ENCODE results near the gene SPI1.

The SPI1 gene

GRCh38 chr11:47378010-47378835 lies at the start of gene SPI1:
SPI1 (minus strand) TSS chr11:47378547; CDS start chr11:47378353, 194 bp downstream.
- peak in 1 of 2 donors; percentile 82 for DNase-seq

GRCh38 chr11:47426062-47426956 lies 48.0 kb upstream of the SPI1 start, which contains the start of gene PSMC3:
PSMC3 (minus strand) TSS chr11:47426439; CDS start chr11:47426279, 160 bp downstream.
- peak; percentile 97 for DNase-seq

GRCh38 chr11:47425611-47426010 lies 47.3 kb upstream of the SPI1 start:
- DNase-seq = no peak

- no peak for DNase-seq
Measured at GRCh38 chr11:47418454-47419259, 40.3 kb upstream of the SPI1 start.

GRCh38 chr11:47417712-47418111 lies 39.4 kb upstream of the SPI1 start:
- no peak for DNase-seq

GRCh38 chr11:47415949-47416472 lies 37.7 kb upstream of the SPI1 start:
- DNase-seq = no peak

GRCh38 chr11:47415091-47415854 lies 36.9 kb upstream of the SPI1 start:
- no peak for DNase-seq

- DNase-seq = no peak
Measured at GRCh38 chr11:47414685-47415070, 36.3 kb upstream of the SPI1 start.

GRCh38 chr11:47413908-47414684 lies 35.7 kb upstream of the SPI1 start:
- DNase-seq = no peak

GRCh38 chr11:47413351-47413750 lies 35.0 kb upstream of the SPI1 start:
- no peak for DNase-seq

- peak; percentile 53 to 61 for DNase-seq
Measured at GRCh38 chr11:47411884-47412746, 33.8 kb upstream of the SPI1 start.

- DNase-seq = no peak
Measured at GRCh38 chr11:47410370-47411264, 32.3 kb upstream of the SPI1 start.

- DNase-seq = no peak
Measured at GRCh38 chr11:47409440-47410369, 31.4 kb upstream of the SPI1 start.

- DNase-seq = no peak
Measured at GRCh38 chr11:47408598-47409439, 30.5 kb upstream of the SPI1 start.

- peak; percentile 94 for DNase-seq
Measured at GRCh38 chr11:47407746-47408590, 29.6 kb upstream of the SPI1 start, which contains the start of gene SLC39A13. SLC39A13 (plus strand) TSS chr11:47408590; CDS start chr11:47410095, 1,505 bp downstream.
